IPS DF 6.9 (cell line): ENCODE data around the gene RAVER1.

Source experiments
- DNase-seq: peaks from one replicate; pipeline ENCODE4 v3.0.0-alpha.2; 2013; ENCODE audit warnings: low read depth, low spot score
- H3K27ac ChIP-seq: one replicate; pipeline ENCODE4 v1.5.1; 2013; ENCODE audit warnings: low read length, control low read depth
- H3K27me3 ChIP-seq: 2 replicates; pipeline ENCODE4 v1.6.1; 2013; ENCODE audit warnings: mild to moderate bottlenecking, low read length; ENCODE audit not compliant: control insufficient read depth, insufficient read depth
- H3K36me3 ChIP-seq: 2 replicates; pipeline ENCODE4 v1.6.1; 2013; ENCODE audit warnings: low read length; ENCODE audit not compliant: control insufficient read depth, insufficient read depth
- H3K4me1 ChIP-seq: 2 replicates; pipeline ENCODE4 v1.6.1; 2013; ENCODE audit warnings: low read length; ENCODE audit not compliant: control insufficient read depth, insufficient read depth
- H3K4me3 ChIP-seq: 2 replicates; pipeline ENCODE4 v1.5.1; 2013; ENCODE audit warnings: mild to moderate bottlenecking, low read length
- H3K9me3 ChIP-seq: 2 replicates; pipeline ENCODE4 v1.6.1; 2013; ENCODE audit warnings: low read length, inconsistent platforms; ENCODE audit not compliant: control insufficient read depth, insufficient read depth
- WGBS: extraction: QIAGEN DNeasy Blood & Tissue Kit; methylation state at CpG from one replicate; pipeline ENCODE4 v1.1.7; 2013; ENCODE audit warnings: mixed read lengths, missing lambda C conversion rate; ENCODE audit not compliant: insufficient read length, insufficient coverage; 5-methylcytosine and 5-hydroxymethylcytosine counted together

The RAVER1 gene

DNA sequence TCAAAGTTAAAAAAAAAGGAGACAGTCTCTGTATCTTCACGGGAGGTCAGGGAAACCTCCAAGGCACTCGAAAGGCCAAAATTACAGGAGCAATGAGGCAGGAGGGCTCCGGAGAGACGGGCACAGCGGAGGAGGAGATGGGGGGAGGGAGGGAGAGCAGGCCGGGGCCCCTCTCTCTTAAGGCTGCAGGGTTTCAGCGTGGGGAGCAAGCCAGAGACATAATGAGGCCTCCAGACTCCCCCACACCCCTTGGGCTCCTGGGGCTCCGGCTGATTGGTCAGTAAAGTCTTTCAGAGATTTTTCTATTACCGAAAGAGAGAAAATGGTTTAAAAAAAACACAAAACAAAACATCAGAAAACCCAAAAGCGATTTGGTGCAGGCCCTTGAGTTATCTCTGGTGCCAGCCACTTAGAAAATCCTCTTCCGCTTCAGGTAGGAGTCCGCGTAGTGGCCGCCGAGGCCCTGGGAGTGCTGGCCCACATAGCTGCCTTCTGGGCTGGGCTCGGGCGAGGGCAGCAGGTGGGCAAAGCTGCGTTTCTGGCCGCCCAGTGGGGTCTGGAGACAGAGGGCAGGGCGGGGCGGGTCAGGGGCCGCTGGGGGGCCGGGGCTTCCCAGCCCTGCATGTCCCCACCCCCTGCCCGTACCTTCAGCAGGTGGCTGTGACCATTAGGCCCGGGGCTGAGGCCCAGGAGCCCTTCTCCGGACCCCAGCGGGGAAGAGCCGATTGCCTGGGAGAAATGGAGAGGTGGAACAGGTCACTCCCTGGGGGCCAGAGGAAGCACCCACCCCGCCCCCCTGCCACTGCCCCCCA, 16.1 kb downstream of the RAVER1 start:
- no CpG with 5 or more reads among the region's 29 CpGs for WGBS
- no peak for DNase-seq
- Histone ChIP-seq H3K27ac (no peak overlapping the region), H3K36me3 (peaks cover 20% of the 10 kb centered on the region), H3K4me1 (0 out of 2 replicates have a peak, but pooled peaks cover 3% of the 10 kb centered on the region), H3K4me3 (no peak overlapping the region), H3K27me3 (no peaks in the 10 kb centered on the region), H3K9me3 (no peaks in the 10 kb centered on the region)

DNA sequence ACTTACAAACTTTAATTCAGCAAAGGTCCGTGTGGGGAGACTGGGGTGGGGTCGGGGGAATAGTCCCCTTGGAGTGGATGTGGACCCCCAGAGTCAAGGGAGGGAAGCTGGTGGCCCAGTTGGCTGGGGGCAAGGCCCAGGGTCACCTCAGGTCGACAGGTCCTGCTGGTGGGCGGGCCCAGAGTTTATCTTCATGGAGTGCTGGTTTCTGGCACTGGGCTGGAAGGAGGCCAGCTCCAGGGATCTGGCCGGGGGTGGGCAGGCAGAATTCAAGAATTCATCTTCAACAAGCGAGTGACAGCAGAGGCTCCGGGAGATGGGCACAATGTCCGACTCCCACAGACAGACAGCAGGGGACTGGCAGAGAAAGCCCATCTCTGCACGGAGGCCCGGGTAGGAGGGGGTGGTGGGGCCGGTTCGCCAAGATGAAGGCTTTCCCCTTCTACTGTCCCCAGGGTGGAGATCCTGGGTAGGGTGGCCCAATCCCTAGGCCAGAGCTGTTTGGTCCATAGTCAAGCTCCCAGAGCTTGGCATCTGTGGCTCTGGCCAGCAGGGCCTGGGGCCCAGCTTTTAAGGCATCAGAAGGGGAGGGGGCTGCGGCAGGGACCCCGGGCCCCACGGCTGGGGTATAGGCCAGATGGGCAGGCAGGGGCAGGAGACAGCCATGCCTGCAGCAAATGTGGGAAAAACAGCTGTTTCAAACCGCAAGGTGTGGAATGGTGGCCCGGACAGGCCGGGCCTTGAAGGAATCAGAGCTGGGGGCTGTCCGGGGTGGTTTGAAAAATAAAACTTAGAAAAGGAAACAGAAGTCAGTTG, 16.9 kb downstream of the RAVER1 start:
- Histone ChIP-seq H3K4me3 (no peak overlapping the region; the same call in 1 of the 2 replicates), H3K27ac (no peak overlapping the region), H3K36me3 (peaks cover 12% of the 10 kb centered on the region; the same call in 1 of the 2 replicates), H3K4me1 (0 out of 2 replicates have a peak, but pooled peaks cover 3% of the 10 kb centered on the region), H3K9me3 (no peaks in the 10 kb centered on the region), H3K27me3 (no peaks in the 10 kb centered on the region)
- no peak for DNase-seq
- no CpG with 5 or more reads among the region's 19 CpGs for WGBS

DNA sequence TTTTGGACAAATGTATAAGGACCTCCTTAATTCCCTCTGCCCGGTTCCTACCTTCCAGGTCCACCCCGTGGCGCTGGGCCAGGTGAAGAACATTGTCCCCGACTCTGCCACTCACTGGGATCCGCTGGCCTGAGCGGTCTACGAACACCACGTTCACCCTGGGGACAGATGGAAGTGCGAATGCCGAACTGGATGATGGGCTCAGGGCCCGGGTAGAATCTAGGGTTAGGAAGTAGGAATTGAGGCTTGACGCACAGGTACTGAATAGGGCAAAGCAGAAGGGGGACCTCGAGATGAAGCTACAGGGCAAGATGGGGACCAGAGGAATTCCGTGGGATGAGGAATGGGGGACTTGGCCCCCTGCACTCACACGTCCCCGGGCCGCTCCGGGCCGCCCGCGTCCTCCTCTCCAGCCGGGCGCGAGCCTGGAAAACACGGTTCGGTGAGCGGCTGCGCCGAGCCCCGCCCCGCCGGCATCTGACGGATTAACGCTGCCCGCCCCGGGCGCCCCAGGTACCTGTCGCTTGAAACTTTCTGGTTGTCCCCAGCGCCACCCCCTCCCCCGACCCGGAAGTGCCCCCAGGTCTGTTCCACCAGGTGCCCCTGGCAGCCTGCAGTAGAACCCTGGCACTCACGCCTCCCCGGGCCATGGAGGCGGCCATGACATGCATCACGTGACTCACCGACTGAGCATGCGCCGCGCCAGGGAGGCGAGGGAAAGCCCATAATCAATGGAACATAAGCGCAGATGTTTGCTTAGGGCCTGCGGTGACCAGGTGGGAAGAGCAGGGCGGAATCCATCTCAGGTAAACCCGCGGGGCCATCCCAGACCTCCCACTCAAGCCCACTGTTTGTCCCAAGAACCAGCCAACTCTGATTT, 17.8 kb downstream of the RAVER1 start, which contains the start of gene FDX2:
FDX2 (minus strand) TSS at position 681 of the 880 bp plus-strand sequence; CDS start at position 662, 19 bp downstream.
- DNase-seq, result peak; percentile 84
- H3K27ac ChIP-seq, result no peak within 1 kb of the TSS
- 0 out of 2 replicates have a peak, but pooled peaks cover 3% of the 10 kb centered on the region for H3K4me1 ChIP-seq
- H3K36me3 ChIP-seq, result peaks cover 10% of the 10 kb centered on the region; the same call in 1 of the 2 replicates
- H3K27me3 ChIP-seq, result no peaks in the 10 kb centered on the region
- no CpG with 5 or more reads among the region's 55 CpGs for WGBS
- no peaks in the 10 kb centered on the region for H3K9me3 ChIP-seq
- peak within 1 kb of the TSS; percentile 79 for H3K4me3 ChIP-seq

DNA sequence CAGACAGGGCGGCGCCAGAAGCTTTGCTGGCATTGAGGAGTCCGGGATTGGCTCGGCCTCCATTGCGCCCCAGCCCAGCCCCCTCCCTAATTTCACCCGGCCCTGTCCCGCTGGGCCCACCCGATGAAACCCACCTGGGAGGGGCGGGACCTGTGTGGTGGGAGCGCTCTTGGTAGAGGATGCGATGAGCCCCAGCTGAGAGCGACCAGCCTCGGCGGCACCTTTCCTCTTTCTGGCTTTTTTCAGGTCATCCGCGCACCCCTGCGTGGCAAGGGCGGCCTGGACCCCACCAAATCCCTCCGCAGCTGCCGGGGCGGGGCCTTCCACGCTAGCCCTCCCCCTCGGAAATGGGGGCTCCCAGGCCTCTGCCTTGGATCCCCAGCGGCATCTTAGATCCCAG, 23.9 kb downstream of the RAVER1 start, which contains the start of gene ZGLP1:
ZGLP1 (minus strand) TSS at position 393 of the 400 bp plus-strand sequence.
- no peaks in the 10 kb centered on the region for H3K27me3 ChIP-seq
- H3K4me1 ChIP-seq, result no peaks in the 10 kb centered on the region
- H3K36me3 ChIP-seq, result no peaks in the 10 kb centered on the region
- H3K27ac ChIP-seq, result no peak within 1 kb of the TSS
- WGBS, result no CpG with 5 or more reads among the region's 24 CpGs
- H3K9me3 ChIP-seq, result no peaks in the 10 kb centered on the region
- H3K4me3 ChIP-seq, result no peak within 1 kb of the TSS
- no peak for DNase-seq

DNA sequence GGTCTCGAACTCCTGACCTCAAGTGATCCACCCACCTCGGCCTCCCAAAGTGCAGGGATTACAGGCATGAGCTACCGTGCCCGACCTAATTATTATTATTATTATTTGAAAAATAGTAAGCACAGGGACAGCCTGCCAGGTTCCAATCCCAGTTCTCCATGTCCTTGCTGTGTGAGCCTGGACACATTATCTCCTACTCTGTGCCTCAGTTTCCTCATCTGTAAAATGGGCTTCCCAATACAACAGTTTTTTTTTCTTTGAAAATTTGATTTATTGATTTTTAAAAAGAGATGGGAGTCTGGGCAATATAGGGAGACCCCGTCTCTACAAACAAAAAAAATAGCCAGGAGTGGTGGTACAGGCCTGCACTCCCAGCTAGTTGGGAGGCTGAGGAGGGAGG, 27.0 kb downstream of the RAVER1 start:
- Histone ChIP-seq H3K9me3 (no peaks in the 10 kb centered on the region), H3K36me3 (no peaks in the 10 kb centered on the region), H3K4me3 (no peak overlapping the region), H3K4me1 (no peaks in the 10 kb centered on the region), H3K27me3 (no peaks in the 10 kb centered on the region), H3K27ac (no peak overlapping the region)
- WGBS, result no CpG with 5 or more reads among the region's 5 CpGs
- DNase-seq, result no peak

DNA sequence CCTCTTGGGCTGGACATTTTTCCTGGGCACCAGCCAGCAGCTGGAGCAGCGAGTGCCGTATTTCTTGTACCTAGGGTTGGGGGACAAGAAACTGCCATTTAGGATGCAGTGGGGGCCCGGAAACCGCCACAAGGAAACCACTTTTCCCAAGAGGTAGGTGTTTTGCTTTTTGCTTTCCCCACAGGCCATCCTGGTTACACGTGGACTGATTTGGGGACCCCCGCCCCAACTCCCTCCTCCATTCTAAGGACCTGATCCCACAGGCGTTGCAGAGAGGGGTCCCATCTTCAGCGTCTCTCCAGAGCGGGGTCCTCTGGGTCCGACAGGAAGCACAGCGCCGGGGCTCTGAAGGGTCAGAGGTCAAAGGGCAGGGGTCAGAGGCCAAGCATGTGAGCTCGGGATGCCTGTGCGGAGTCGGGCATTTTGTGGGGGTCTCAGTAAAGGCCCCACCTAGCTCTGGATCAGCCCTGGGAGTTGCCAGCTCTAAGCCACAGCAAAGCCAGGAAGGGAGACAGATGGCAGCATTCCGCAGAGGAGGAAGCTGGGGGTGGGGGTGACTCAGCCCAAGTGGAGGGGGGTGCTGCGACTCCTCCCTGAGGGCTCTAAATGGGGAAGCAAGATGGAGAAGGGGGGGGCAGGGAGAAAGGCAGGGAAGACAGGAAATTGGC, 28.1 kb downstream of the RAVER1 start:
- no peak overlapping the region for H3K4me3 ChIP-seq
- H3K27ac ChIP-seq, result no peak overlapping the region
- no peak for DNase-seq
- no peaks in the 10 kb centered on the region for H3K4me1 ChIP-seq
- H3K36me3 ChIP-seq, result no peaks in the 10 kb centered on the region
- WGBS, result no CpG with 5 or more reads among the region's 17 CpGs
- no peaks in the 10 kb centered on the region for H3K27me3 ChIP-seq
- H3K9me3 ChIP-seq, result no peaks in the 10 kb centered on the region

DNA sequence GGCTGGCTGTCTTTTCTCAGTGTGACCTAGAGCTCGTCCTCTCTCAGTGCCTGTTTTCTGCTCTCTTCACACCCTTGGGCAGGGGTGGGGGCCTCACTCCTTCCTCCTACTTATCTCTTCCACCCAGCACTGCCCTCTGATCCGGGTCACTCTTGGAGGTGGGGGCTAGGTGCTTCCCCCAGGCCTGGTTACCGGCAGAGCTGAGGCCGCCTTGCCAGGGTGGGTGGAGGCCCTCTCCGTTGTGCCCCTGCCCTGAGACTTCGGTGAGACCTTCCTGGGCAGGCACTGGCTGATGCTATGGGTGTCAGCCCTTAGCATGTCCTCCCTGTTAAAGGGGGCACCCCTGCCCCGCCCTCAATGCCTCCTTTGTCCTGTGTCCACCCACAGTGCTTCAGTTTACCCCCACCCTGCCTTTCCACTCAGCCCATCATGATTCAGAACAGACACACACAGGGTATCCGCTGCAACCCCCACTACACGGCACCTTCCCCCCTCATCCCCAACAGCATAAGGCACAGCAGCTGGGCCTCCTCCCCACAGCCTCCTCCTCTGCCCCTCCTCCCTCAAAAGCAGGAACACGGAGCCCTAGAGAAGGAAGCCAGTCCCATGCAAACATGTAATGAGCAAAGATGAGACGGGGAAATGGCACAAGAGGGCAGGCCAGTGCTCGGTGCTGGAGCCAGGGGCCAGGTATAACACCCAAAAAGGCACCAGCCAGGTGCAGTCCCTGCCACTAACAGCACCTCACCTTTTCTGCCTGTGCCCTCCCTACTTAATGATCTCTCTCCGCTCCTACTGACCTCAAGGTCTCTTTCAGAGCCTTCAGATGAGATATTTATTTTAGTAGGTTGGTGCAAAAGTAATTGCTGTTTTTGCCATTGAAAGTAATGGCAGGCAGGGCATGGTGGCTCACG, 33.5 kb downstream of the RAVER1 start:
- Histone ChIP-seq H3K36me3 (no peaks in the 10 kb centered on the region), H3K27me3 (peaks cover 11% of the 10 kb centered on the region; the same call in 1 of the 2 replicates), H3K9me3 (no peaks in the 10 kb centered on the region), H3K4me3 (no peak overlapping the region), H3K27ac (no peak overlapping the region), H3K4me1 (0 out of 2 replicates have a peak, but pooled peaks cover 3% of the 10 kb centered on the region)
- WGBS, result no CpG with 5 or more reads among the region's 14 CpGs
- no peak for DNase-seq

DNA sequence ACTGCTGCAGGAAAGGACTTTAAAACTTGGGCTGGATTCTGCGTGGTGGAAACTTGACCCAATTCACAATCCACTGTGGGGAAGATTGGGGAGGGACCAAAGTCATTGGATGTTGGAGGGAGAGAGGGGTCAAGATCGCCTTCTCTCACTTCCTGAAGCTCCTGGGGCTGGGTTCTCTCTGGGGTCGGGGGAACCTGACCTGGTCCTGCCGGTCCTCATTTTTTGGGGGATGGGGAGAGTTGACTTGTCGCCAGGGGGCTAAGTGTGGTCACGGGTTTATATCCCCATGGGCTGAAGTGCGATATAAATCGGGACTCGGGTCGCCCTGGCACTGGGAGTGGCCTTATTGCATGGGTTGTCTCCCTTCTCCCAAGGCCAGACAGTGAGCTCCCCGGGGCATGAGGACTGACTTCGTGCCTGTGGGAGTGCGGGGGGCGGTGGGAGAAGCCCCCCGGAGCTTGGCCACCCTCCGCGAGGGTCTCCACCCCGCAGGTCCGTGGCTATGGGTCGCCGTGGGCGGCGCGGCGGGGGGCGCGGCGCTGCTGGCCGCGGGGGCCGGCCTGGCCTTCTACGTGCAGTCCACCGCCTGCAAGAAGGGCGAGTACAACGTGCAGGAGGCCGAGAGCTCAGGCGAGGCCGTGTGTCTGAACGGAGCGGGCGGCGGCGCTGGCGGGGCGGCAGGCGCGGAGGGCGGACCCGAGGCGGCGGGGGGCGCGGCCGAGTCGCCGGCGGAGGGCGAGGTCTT, 37.3 kb downstream of the RAVER1 start:
- H3K27ac ChIP-seq, result no peak overlapping the region

More for the DNA sequence above, 37.3 kb downstream of the RAVER1 start:
- Histone ChIP-seq H3K9me3 (no peaks in the 10 kb centered on the region), H3K27me3 (peaks cover 45% of the 10 kb centered on the region), H3K36me3 (no peaks in the 10 kb centered on the region), H3K4me1 (peaks cover 4% of the 10 kb centered on the region; the same call in 1 of the 2 replicates), H3K4me3 (peak overlapping the region; percentile 29; the same call in 1 of the 2 replicates)
- WGBS, result no CpG with 5 or more reads among the region's 58 CpGs
- DNase-seq, result no peak
